CD4-positive, alpha-beta memory T cell (primary cell): ENCODE measurements around the gene NR3C2. TPM values are rescaled to one million over a fixed set of nuclear protein-coding genes. Genes with fewer than 3 reads are reported as not detected.

Source experiments
- CTCF ChIA-PET: fragments of 350-600 bp; sonication (Branson Sonifier 250); formaldehyde crosslinking; loops from one replicate; lab custom pipeline; 2021; ENCODE audit warnings: inconsistent platforms; ENCODE audit not compliant: partially characterized antibody; lab: Charles Lee
- POLR2A ChIA-PET: fragments of 350-600 bp; sonication (Branson Sonifier 250); formaldehyde crosslinking; loops from one replicate; lab custom pipeline; 2021; ENCODE audit not compliant: partially characterized antibody; lab: Charles Lee
- DNase-seq, 5 donors: peaks; one replicate each; pipeline versions ENCODE4 v3.0.0 to v3.0.0-alpha.2; 2020 to 2022; ENCODE audit warnings: mixed read lengths in 1 of 5
- H3K27ac ChIP-seq: one replicate; pipeline ENCODE4 v1.7.0; 2013; ENCODE audit warnings: low read depth, low read length
- H3K27me3 ChIP-seq: 2 replicates; pipeline ENCODE4 v1.7.0; 2013; ENCODE audit warnings: mild to moderate bottlenecking, low read length, moderate library complexity; ENCODE audit not compliant: insufficient read depth
- H3K36me3 ChIP-seq: 2 replicates; pipeline ENCODE4 v1.7.0; 2013; ENCODE audit warnings: mild to moderate bottlenecking, low read length, moderate library complexity; ENCODE audit not compliant: insufficient read depth
- H3K4me1 ChIP-seq: 2 replicates; pipeline ENCODE4 v1.7.0; 2013; ENCODE audit warnings: mild to moderate bottlenecking, low read length, moderate library complexity; ENCODE audit not compliant: insufficient read depth
- H3K4me3 ChIP-seq, 2 donors: one replicate each; pipeline ENCODE4 v1.7.0; 2013; ENCODE audit warnings: low read length in 2 of 2, mild to moderate bottlenecking in 1 of 2
- H3K9me3 ChIP-seq, 2 donors: one replicate each; pipeline ENCODE4 v1.7.0; 2013; ENCODE audit warnings: low read length in 2 of 2, control low read depth in 1 of 2; ENCODE audit not compliant: control insufficient read depth in 1 of 2
- H3K27ac Mint-ChIP-seq, 7 donors: one replicate each; pipeline ENCODE4 v1.8.0; 2020 to 2021; ENCODE audit warnings: mixed read lengths in 7 of 7, mild to moderate bottlenecking in 6 of 7, inconsistent platforms in 3 of 7, moderate library complexity in 3 of 7
- H3K27me3 Mint-ChIP-seq, 2 donors: one replicate each; pipeline ENCODE4 v1.8.0; 2020 to 2021; ENCODE audit warnings: mixed read lengths in 2 of 2
- H3K36me3 Mint-ChIP-seq, 2 donors: one replicate each; pipeline ENCODE4 v1.8.0; 2020 to 2021; ENCODE audit warnings: mixed read lengths in 2 of 2, inconsistent platforms in 1 of 2, mild to moderate bottlenecking in 1 of 2
- H3K4me1 Mint-ChIP-seq, 4 donors: one replicate each; pipeline ENCODE4 v1.8.0; 2020 to 2021; ENCODE audit warnings: mixed read lengths in 4 of 4, mild to moderate bottlenecking in 1 of 4
- H3K4me3 Mint-ChIP-seq, 8 donors: one replicate each; pipeline ENCODE4 v1.8.0; 2020 to 2021; ENCODE audit warnings: mixed read lengths in 8 of 8, mild to moderate bottlenecking in 7 of 8, moderate library complexity in 6 of 8, inconsistent platforms in 3 of 8
- H3K9me3 Mint-ChIP-seq, 8 donors: one replicate each; pipeline ENCODE4 v1.8.0; 2020 to 2021; ENCODE audit warnings: mixed read lengths in 8 of 8, mild to moderate bottlenecking in 5 of 8, inconsistent platforms in 3 of 8, moderate library complexity in 1 of 8
- intact Hi-C: fragments of 100-400 bp; cut with micrococcal nuclease; formaldehyde crosslinking; loops from one replicate; pipeline ENCODE4 v1.15.1; 2023
- polyA plus RNA-seq, 2 donors: library from polyadenylated mRNA; unstranded; fragments of 300-500 nt; fragmentation: Illumina TruSeq; gene quantifications; one replicate each; pipeline ENCODE4 v1.2.3, GENCODE V29; 2021
- total RNA-seq, 2 experiments: library from RNA; stranded (reverse); gene quantifications; one replicate each; pipeline ENCODE4 v1.2.3, GENCODE V29; 2021

The NR3C2 gene
- total and polyA plus RNA-seq, 4 experiments from 2014 or later: 4.9 to 50.9 (median 26.8) TPM

DNA sequence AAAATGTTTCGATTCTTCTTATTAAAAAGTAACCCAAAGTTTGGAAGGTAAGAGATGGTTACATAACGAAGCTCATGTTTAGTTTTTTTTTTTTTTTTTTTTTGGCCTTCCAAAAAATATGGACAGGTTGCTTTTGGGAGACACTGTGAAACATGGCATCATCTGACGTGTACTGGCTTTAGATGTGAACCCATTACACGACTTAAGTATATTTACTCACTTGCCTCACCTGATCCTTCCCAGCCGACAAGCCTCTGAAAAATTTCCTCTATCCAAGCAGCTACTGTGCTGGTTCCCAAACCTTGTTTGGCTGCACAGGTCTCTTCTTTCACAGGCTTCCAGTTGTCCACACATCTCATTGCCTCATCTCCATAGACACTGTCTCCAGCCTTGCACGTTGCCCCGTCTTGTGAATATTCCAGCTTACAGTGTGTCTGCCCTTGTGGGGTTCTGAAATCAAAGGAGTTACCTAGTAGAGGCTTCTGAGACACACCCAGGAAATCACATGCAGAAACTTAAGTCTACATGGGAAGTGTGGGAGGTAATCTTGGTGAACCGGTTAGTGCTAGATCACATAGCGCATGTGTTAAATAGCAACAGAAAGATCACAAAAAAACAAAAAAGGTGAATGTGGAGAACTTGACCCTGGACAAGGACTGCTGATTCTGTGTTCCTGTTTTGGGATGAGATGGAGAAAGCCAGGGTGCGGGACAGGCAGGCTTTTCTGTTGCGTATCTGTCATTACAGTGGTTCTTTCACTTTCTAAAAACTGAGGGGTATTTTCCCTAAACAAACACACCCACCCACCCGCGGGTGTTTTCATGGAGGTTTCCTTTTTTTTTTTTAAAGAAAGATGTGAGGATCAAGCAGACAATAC lies 381.7 kb downstream of the NR3C2 start:
- Histone ChIP-seq H3K4me3 (peak overlapping the region; percentile 36 to 39), H3K27me3 (no peaks in the 10 kb centered on the region), H3K27ac (peak overlapping the region; percentile 70), H3K36me3 (no peaks in the 10 kb centered on the region), H3K4me1 (peaks cover 66% of the 10 kb centered on the region), H3K9me3 (no peaks in the 10 kb centered on the region)
- intact Hi-C loops: loop anchor here (1.0 to 2.0 kb wide), 3 partner anchors 8 to 444 kb away; partner anchors contain the start of genes NR3C2 and TMEM184C
- Mint-ChIP-seq H3K4me3 (peak overlapping the region; percentile 77 to 90 (median 84)), H3K27ac (peak overlapping the region; percentile 81 to 99 (median 96)), H3K9me3 (peaks cover 0 to 21% (median 12%) of the 10 kb centered on the region in 8 donors), H3K4me1 (peaks cover 42 to 70% (median 58%) of the 10 kb centered on the region in 4 donors), H3K27me3 (no peaks in the 10 kb centered on the region), H3K36me3 (peaks cover 18 to 30% of the 10 kb centered on the region in 2 donors)
- ChIA-PET CTCF (interaction anchor here (0.6 to 1.7 kb wide), 7 partner anchors 10 to 382 kb away, joined by 3 to 11 read pairs (median 3); no protein-coding TSS in a partner anchor), POLR2A (interaction anchor here (1.5 to 4.1 kb wide), 6 partner anchors 8 to 386 kb away, joined by 6 to 43 read pairs (median 17); partner anchors contain the start of genes ARHGAP10 and NR3C2)
- peak; percentile 47 to 68 (median 61) for DNase-seq

- Mint-ChIP-seq H3K9me3 (peaks cover 0 to 21% (median 12%) of the 10 kb centered on the region in 8 donors), H3K27me3 (no peaks in the 10 kb centered on the region), H3K4me3 (peak overlapping the region; percentile 73 to 89 (median 82)), H3K27ac (peak overlapping the region; percentile 81 to 98 (median 94)), H3K36me3 (peaks cover 11 to 22% of the 10 kb centered on the region in 2 donors), H3K4me1 (peaks cover 47 to 78% (median 65%) of the 10 kb centered on the region in 4 donors)
- no peaks in the 10 kb centered on the region for H3K27me3 ChIP-seq
- no peak for DNase-seq
- intact Hi-C loops: loop anchor here (1.0 to 10.0 kb wide), 3 partner anchors 375 to 443 kb away; partner anchors contain the start of genes NR3C2, PRMT9 and TMEM184C
- H3K36me3 ChIP-seq: no peaks in the 10 kb centered on the region
- H3K9me3 ChIP-seq: no peaks in the 10 kb centered on the region
- ChIA-PET POLR2A (interaction anchor here (1.5 to 4.1 kb wide), 6 partner anchors 8 to 387 kb away, joined by 6 to 43 read pairs (median 14); partner anchors contain the start of genes ARHGAP10 and NR3C2), CTCF (interaction anchor here (0.6 to 1.7 kb wide), 8 partner anchors 9 to 383 kb away, joined by 3 to 11 read pairs (median 3); no protein-coding TSS in a partner anchor)
- peaks cover 74% of the 10 kb centered on the region for H3K4me1 ChIP-seq
- H3K4me3 ChIP-seq: no peak overlapping the region
- H3K27ac ChIP-seq: peak overlapping the region; percentile 70
Observed at GRCh38 chr4:148059617-148060180, 382.5 kb downstream of the NR3C2 start.

GRCh38 chr4:148057984-148058859 lies 384.0 kb downstream of the NR3C2 start:
- no peak for DNase-seq
- H3K27me3 Mint-ChIP-seq: no peaks in the 10 kb centered on the region
- peaks cover 0 to 21% (median 12%) of the 10 kb centered on the region in 8 donors for H3K9me3 Mint-ChIP-seq
- H3K36me3 ChIP-seq: no peaks in the 10 kb centered on the region
- peaks cover 10 to 11% of the 10 kb centered on the region in 2 donors for H3K36me3 Mint-ChIP-seq
- H3K27me3 ChIP-seq: no peaks in the 10 kb centered on the region
- intact Hi-C loops: loop anchor here (10.0 kb wide), 1 partner anchor 373 kb away; the partner anchor contains the start of gene PRMT9
- H3K4me1 Mint-ChIP-seq: peaks cover 60 to 93% (median 79%) of the 10 kb centered on the region in 4 donors
- POLR2A ChIA-PET: interaction anchor here (1.6 to 8.4 kb wide), 4 partner anchors 13 to 388 kb away, joined by 10 to 129 read pairs (median 19); partner anchors contain the start of gene NR3C2
- no peak overlapping the region for H3K4me3 ChIP-seq
- H3K4me1 ChIP-seq: peaks cover 89% of the 10 kb centered on the region
- H3K27ac ChIP-seq: no peak overlapping the region
- H3K27ac Mint-ChIP-seq: peak overlapping the region; percentile 48 to 96 (median 81)
- no peaks in the 10 kb centered on the region for H3K9me3 ChIP-seq
- peak overlapping the region in 4 of 8 donors; percentile 10 to 51 (median 28) for H3K4me3 Mint-ChIP-seq
- CTCF ChIA-PET: interaction anchor here (1.3 to 1.7 kb wide), 3 partner anchors 8 to 383 kb away, joined by 3 to 7 read pairs (median 6); no protein-coding TSS in a partner anchor

DNA sequence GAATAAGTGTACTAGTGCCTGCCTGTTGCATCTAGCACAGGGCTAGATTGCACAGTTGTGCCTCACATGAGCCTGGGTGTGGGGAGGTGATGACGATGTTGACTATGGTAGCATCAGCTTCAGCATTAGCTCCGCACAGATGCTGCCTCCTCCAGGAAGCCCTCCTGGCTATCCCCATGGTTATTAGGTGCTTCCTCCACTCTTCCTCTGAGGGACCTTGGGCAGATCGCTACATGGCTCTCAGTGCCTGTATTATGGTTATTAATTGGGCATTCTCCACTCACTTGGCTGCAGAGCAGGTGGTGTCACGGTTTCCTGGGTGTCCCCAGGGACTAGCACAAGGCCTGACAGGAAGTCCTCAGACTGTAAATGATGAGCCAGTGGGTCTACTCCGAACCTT lies 384.7 kb downstream of the NR3C2 start:
- no peaks in the 10 kb centered on the region for H3K9me3 ChIP-seq
- POLR2A ChIA-PET: interaction anchor here (0.9 to 8.4 kb wide), 3 partner anchors 10 to 387 kb away, joined by 3 to 129 read pairs (median 3); partner anchors contain the start of gene NR3C2

DNA sequence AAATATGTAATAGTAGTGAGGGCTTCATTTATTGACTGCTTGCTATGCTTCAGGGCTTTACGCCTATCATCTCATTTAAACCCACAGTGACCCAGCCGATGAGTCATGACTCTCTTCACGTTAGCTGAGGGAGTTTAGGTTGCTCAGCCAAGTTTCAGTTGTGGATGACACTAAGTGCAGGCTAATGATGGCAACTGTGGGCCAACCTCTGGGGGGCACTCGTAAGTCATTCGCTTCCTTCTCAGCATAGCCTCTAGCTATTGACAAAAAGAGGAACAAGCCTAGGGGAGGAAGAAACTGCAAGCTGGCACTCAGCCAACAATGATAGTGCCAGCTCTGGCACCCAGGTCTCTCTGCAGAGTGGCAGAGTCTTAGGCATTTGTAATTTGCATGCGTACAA lies 385.3 kb downstream of the NR3C2 start:
- Mint-ChIP-seq H3K27ac (peak overlapping the region; percentile 59 to 92 (median 85)), H3K4me3 (peak overlapping the region in 6 of 8 donors; percentile 6 to 76 (median 44)), H3K36me3 (peaks cover 10 to 11% of the 10 kb centered on the region in 2 donors), H3K4me1 (peaks cover 71 to 98% (median 88%) of the 10 kb centered on the region in 4 donors), H3K9me3 (peaks cover 0 to 21% (median 12%) of the 10 kb centered on the region in 8 donors), H3K27me3 (no peaks in the 10 kb centered on the region)
- Histone ChIP-seq H3K9me3 (no peaks in the 10 kb centered on the region), H3K27ac (peak overlapping the region; percentile 11), H3K4me1 (peaks cover 98% of the 10 kb centered on the region), H3K27me3 (no peaks in the 10 kb centered on the region), H3K36me3 (no peaks in the 10 kb centered on the region), H3K4me3 (no peak overlapping the region)
- intact Hi-C loops: loop anchor here (10.0 kb wide), 1 partner anchor 372 kb away; the partner anchor contains the start of gene PRMT9
- POLR2A ChIA-PET: interaction anchor here (0.6 to 8.4 kb wide), 6 partner anchors 11 to 388 kb away, joined by 3 to 129 read pairs (median 3); partner anchors contain the start of gene NR3C2
- CTCF ChIA-PET: interaction anchor here (0.6 to 4.4 kb wide), 14 partner anchors 9 to 393 kb away, joined by 3 to 33 read pairs (median 4); partner anchors contain the start of gene NR3C2
- DNase-seq: peak; percentile 37 to 77 (median 54)

More for the DNA sequence above, 384.7 kb downstream of the NR3C2 start:
- intact Hi-C loops: loop anchor here (10.0 kb wide), 1 partner anchor 373 kb away; the partner anchor contains the start of gene PRMT9
- Mint-ChIP-seq H3K36me3 (peaks cover 10 to 11% of the 10 kb centered on the region in 2 donors), H3K27me3 (no peaks in the 10 kb centered on the region), H3K4me3 (peak overlapping the region in 5 of 8 donors; percentile 1 to 76 (median 22)), H3K27ac (peak overlapping the region; percentile 60 to 92 (median 85)), H3K9me3 (peaks cover 0 to 21% (median 12%) of the 10 kb centered on the region in 8 donors), H3K4me1 (peaks cover 66 to 98% (median 86%) of the 10 kb centered on the region in 4 donors)
- Histone ChIP-seq H3K27me3 (no peaks in the 10 kb centered on the region), H3K36me3 (no peaks in the 10 kb centered on the region), H3K27ac (no peak overlapping the region), H3K4me1 (peaks cover 96% of the 10 kb centered on the region), H3K4me3 (no peak overlapping the region)
- DNase-seq: no peak
- CTCF ChIA-PET: interaction anchor here (0.8 to 2.4 kb wide), 8 partner anchors 9 to 392 kb away, joined by 3 to 13 read pairs (median 4); partner anchors contain the start of gene NR3C2
